ENCODE measurements around the gene BSG.

GRCh38 chr19:583968-584239 is 11.5 kb downstream of the BSG start:
- TF ChIP-seq SIN3A (IDR thresholded peaks at IDR 0.05; ENCODE audit: borderline replicate concordance, insufficient read depth, low read length) (no peak), POLR2AphosphoS5 (IDR thresholded peaks at IDR 0.05; ENCODE audit: low read depth, low read length) (no peak), TAF1 (IDR thresholded peaks at IDR 0.05; ENCODE audit: borderline replicate concordance, insufficient read depth, low read length) (no peak)

Data from PFSK-1 (cell line).